ENCODE data around the gene SOX8. TPM values are rescaled to one million over a fixed set of nuclear protein-coding genes. Genes with fewer than 3 reads are reported as not detected.
A peak's percentile ranks its signal among the peaks of the same experiment; 100 is the strongest.
"Not testable (repeated sequence)": the region's sequence is repeated elsewhere in the genome, so short reads cannot be mapped to it uniquely, and the experiment has no call there.

SOX8 gene
- total RNA-seq, 1 donor from 2014 or later = 6.7 TPM

- Mint-ChIP-seq H3K27ac (no peak overlapping the region), H3K9me3 (no peaks in the 10 kb centered on the region), H3K4me3 (no peak overlapping the region), H3K27me3 (no peaks in the 10 kb centered on the region), H3K36me3 (peaks cover 9% of the 10 kb centered on the region), H3K4me1 (ENCODE audit: unreplicated experiment) (no peaks in the 10 kb centered on the region)
- DNase-seq (ENCODE audit: extremely low spot score, unreplicated experiment) = no peak
- TF ChIP-seq CTCF (conservative IDR thresholded peaks at IDR 0.05) = no peak
These were observed 29.8 kb upstream of the SOX8 start for GRCh38 chr16:951660-952301.

- peaks cover 11% of the 10 kb centered on the region for H3K36me3 Mint-ChIP-seq
- no peaks in the 10 kb centered on the region for H3K4me1 Mint-ChIP-seq (ENCODE audit: unreplicated experiment)
- no peak overlapping the region for H3K27ac Mint-ChIP-seq
- no peak for TF ChIP-seq CTCF (conservative IDR thresholded peaks at IDR 0.05)
- DNase-seq (ENCODE audit: extremely low spot score, unreplicated experiment) = no peak
- H3K9me3 Mint-ChIP-seq = no peaks in the 10 kb centered on the region
- H3K27me3 Mint-ChIP-seq = no peaks in the 10 kb centered on the region
- H3K4me3 Mint-ChIP-seq = no peak overlapping the region
These were observed 29.2 kb upstream of the SOX8 start for GRCh38 chr16:952321-952720.

GRCh38 chr16:953818-954217 is 27.8 kb upstream of the SOX8 start:
- peaks cover 13% of the 10 kb centered on the region for H3K36me3 Mint-ChIP-seq
- not testable (repeated sequence) for H3K9me3 Mint-ChIP-seq, H3K27ac Mint-ChIP-seq

GRCh38 chr16:955766-956165 is 25.8 kb upstream of the SOX8 start:
- H3K27me3 Mint-ChIP-seq; H3K4me3 Mint-ChIP-seq; H3K9me3 Mint-ChIP-seq; DNase-seq (ENCODE audit: extremely low spot score, unreplicated experiment); H3K27ac Mint-ChIP-seq; H3K4me1 Mint-ChIP-seq (ENCODE audit: unreplicated experiment): not testable (repeated sequence)
- H3K36me3 Mint-ChIP-seq = peaks cover 13% of the 10 kb centered on the region

More at GRCh38 chr16:953818-954217, 27.8 kb upstream of the SOX8 start:
- H3K27me3 Mint-ChIP-seq; H3K4me1 Mint-ChIP-seq (ENCODE audit: unreplicated experiment); DNase-seq (ENCODE audit: extremely low spot score, unreplicated experiment); H3K4me3 Mint-ChIP-seq: not testable (repeated sequence)

- Mint-ChIP-seq H3K27ac (peak overlapping the region; percentile 34), H3K9me3 (no peaks in the 10 kb centered on the region), H3K4me3 (no peak overlapping the region), H3K36me3 (peaks cover 9% of the 10 kb centered on the region), H3K4me1 (ENCODE audit: unreplicated experiment) (peaks cover 6% of the 10 kb centered on the region), H3K27me3 (no peaks in the 10 kb centered on the region)
- no peak for DNase-seq (ENCODE audit: extremely low spot score, unreplicated experiment)
- no peak for TF ChIP-seq CTCF (conservative IDR thresholded peaks at IDR 0.05)
These were observed 22.1 kb upstream of the SOX8 start for GRCh38 chr16:959232-960040.

GRCh38 chr16:962366-962765 is 19.2 kb upstream of the SOX8 start:
- H3K36me3 Mint-ChIP-seq = peaks cover 24% of the 10 kb centered on the region
- TF ChIP-seq CTCF (conservative IDR thresholded peaks at IDR 0.05) = no peak
- H3K27me3 Mint-ChIP-seq = no peaks in the 10 kb centered on the region
- DNase-seq (ENCODE audit: extremely low spot score, unreplicated experiment) = no peak
- H3K4me3 Mint-ChIP-seq = no peak overlapping the region
- H3K27ac Mint-ChIP-seq = no peak overlapping the region
- H3K4me1 Mint-ChIP-seq (ENCODE audit: unreplicated experiment) = peaks cover 6% of the 10 kb centered on the region
- H3K9me3 Mint-ChIP-seq = peaks cover 9% of the 10 kb centered on the region
